Stimulated activated CD4-positive, alpha-beta T cell treated with anti-CD3 and anti-CD28 coated beads, Interleukin-2, amount 100 ng/mL, for 48 hours (primary cell): ENCODE results near the gene ORC6.

Experiments used
- DNase-seq, 2 donors: peaks; one replicate each; pipeline ENCODE4 v3.0.0-alpha.2; 2020

Gene ORC6

GRCh38 chr16:46732561-46732960 is 43.1 kb downstream of the ORC6 start:
- no peak for DNase-seq

DNA sequence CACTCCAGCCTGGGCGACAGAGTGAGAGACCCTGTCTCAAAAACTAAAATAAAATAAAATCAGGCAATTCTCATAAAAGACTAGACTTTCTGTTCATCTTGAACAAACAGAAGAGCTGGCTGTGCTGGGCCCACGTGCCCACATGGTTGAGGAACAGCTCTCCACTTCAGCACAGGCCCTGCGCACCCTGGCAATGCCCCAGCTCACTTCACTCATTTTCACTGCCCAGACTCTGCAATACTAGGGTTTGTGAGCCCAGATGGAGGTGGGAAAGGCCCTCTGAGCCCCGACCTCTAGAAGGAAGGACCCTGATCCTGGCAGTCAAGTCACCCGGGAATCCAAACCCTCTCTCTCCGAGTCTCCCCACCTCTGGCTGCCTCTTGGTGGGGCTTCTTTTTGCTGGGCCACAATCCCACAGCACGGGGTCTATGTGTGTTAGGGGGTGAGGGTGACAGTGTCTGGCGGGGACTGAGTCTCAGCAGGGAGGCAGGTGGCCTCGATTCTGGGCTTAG is 43.9 kb downstream of the ORC6 start:
- DNase-seq = no peak

DNA sequence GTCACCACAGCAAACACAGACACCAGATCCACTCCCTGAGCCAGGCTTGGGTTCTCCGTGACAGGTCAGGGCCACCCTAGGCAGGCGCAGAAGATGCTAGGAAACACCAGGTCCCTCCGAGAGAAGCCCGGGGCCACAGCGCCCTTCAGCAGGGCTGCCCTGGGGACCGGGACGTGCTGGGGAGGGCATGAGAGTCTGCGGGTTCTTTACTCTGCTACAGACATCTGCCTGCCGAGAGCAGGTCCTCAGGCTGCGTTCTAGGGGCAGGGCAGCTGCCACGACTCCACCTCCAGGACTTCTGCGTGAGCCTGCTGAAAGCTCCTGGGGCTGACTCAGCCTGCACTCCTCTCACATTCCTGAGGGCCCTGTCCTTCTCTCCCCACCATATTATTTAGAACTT is 47.2 kb downstream of the ORC6 start:
- no peak for DNase-seq

- DNase-seq = no peak
Measured at GRCh38 chr16:46737621-46738214, 48.3 kb downstream of the ORC6 start.

- no peak for DNase-seq
Measured at GRCh38 chr16:46739934-46740333, 50.5 kb downstream of the ORC6 start.

- DNase-seq = no peak
Measured at GRCh38 chr16:46743232-46743719, 53.8 kb downstream of the ORC6 start.

GRCh38 chr16:46745617-46746016 is 56.2 kb downstream of the ORC6 start:
- no peak for DNase-seq

- no peak for DNase-seq
Measured at GRCh38 chr16:46746821-46747776, 57.6 kb downstream of the ORC6 start.
